Hepatocyte (in vitro differentiated cells): ENCODE measurements around the gene WDR35.

Experiments used
- CTCF ChIP-seq: fragments of 200-600 bp; sonication (generic); IDR thresholded peaks from 2 replicates; pipeline ENCODE4 v1.5.1; 2016; ENCODE audit warnings: antibody characterized with exemption, mild to moderate bottlenecking; ENCODE audit not compliant: poor library complexity
- EZH2 ChIP-seq: fragments of 200-600 bp; sonication (generic); IDR thresholded peaks from 2 replicates; pipeline ENCODE4 v1.6.1; 2016; ENCODE audit warnings: antibody characterized with exemption, mild to moderate bottlenecking, borderline replicate concordance
- EZH2phosphoT487 ChIP-seq: fragments of 200-600 bp; sonication (generic); IDR thresholded peaks from one replicate; pipeline ENCODE4 v1.6.1; 2018; ENCODE audit warnings: antibody characterized with exemption, mild to moderate bottlenecking, low read depth, moderate library complexity; ENCODE audit not compliant: unreplicated experiment, severe bottlenecking

DNA sequence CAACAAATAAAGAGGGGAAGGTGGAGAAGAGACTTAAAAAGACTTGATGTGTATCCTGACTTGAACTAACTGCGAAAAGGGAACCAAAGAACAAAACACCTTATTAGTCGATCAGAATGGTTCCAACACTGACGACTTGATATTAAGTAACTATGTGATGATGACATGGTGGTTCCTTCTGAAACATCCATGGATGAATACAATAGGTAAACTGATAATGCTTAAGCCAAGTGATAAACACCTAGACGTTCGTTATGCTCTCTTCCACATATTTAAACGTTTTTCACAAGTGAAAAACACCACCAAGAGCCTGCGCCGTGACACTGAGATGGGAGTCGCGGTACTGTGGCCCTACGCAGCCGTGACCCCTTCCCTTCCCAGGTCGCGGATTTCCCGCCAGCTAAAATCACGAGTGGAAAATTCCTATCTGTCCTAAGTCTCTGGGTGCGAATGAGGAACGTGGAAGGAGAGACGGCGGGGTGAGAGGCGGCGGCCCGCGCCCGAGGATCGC lies 88.9 kb downstream of the WDR35 start:
- TF ChIP-seq EZH2phosphoT487 (no peak), EZH2 (no peak), CTCF (no peak)
